ENCODE results near the gene PRKG1.

PRKG1 gene

GRCh38 chr10:52106899-52107298 is 1032.6 kb downstream of the PRKG1 start:
- H3K4me1 ChIP-seq (ENCODE audit: control insufficient read depth, insufficient read depth, low read length) = no peaks in the 10 kb centered on the region
- no peak for DNase-seq (ENCODE audit: low read depth, low spot score)
- no peak overlapping the region for H3K27ac ChIP-seq (ENCODE audit: low read length)
- H3K36me3 ChIP-seq (ENCODE audit: control insufficient read depth, insufficient read depth, low read length) = no peaks in the 10 kb centered on the region
- H3K4me3 ChIP-seq (ENCODE audit: low read length) = no peak overlapping the region
- H3K27me3 ChIP-seq (ENCODE audit: control insufficient read depth, insufficient read depth, low read length) = no peaks in the 10 kb centered on the region
- H3K9me3 ChIP-seq (ENCODE audit: control insufficient read depth, insufficient read depth, low read length) = no peaks in the 10 kb centered on the region

GRCh38 chr10:52108236-52108635 is 1033.9 kb downstream of the PRKG1 start:
- DNase-seq (ENCODE audit: low read depth, low spot score) = no peak
- whole genome bisulfite sequencing (ENCODE audit: insufficient coverage, insufficient read length) = no CpG with 5 or more reads among the region's 1 CpG
- H3K27me3 ChIP-seq (ENCODE audit: control insufficient read depth, insufficient read depth, low read length) = no peaks in the 10 kb centered on the region
- H3K36me3 ChIP-seq (ENCODE audit: control insufficient read depth, insufficient read depth, low read length) = no peaks in the 10 kb centered on the region
- no peak overlapping the region for H3K27ac ChIP-seq (ENCODE audit: low read length)
- H3K4me3 ChIP-seq (ENCODE audit: low read length) = no peak overlapping the region
- no peaks in the 10 kb centered on the region for H3K9me3 ChIP-seq (ENCODE audit: control insufficient read depth, insufficient read depth, low read length)
- no peaks in the 10 kb centered on the region for H3K4me1 ChIP-seq (ENCODE audit: control insufficient read depth, insufficient read depth, low read length)

GRCh38 chr10:52110576-52110975 is 1036.3 kb downstream of the PRKG1 start:
- H3K36me3 ChIP-seq (ENCODE audit: control insufficient read depth, insufficient read depth, low read length) = no peaks in the 10 kb centered on the region
- no peak for DNase-seq (ENCODE audit: low read depth, low spot score)
- no peaks in the 10 kb centered on the region for H3K9me3 ChIP-seq (ENCODE audit: control insufficient read depth, insufficient read depth, low read length)
- H3K27me3 ChIP-seq (ENCODE audit: control insufficient read depth, insufficient read depth, low read length) = no peaks in the 10 kb centered on the region
- WGBS (ENCODE audit: insufficient coverage, insufficient read length) = no CpG with 5 or more reads among the region's 5 CpGs
- H3K27ac ChIP-seq (ENCODE audit: low read length) = no peak overlapping the region
- no peak overlapping the region for H3K4me3 ChIP-seq (ENCODE audit: low read length)
- H3K4me1 ChIP-seq (ENCODE audit: control insufficient read depth, insufficient read depth, low read length) = no peaks in the 10 kb centered on the region

- H3K27ac ChIP-seq (ENCODE audit: low read length) = no peak overlapping the region
- H3K4me3 ChIP-seq (ENCODE audit: low read length) = no peak overlapping the region
- H3K27me3 ChIP-seq (ENCODE audit: control insufficient read depth, insufficient read depth, low read length) = no peaks in the 10 kb centered on the region
- no peaks in the 10 kb centered on the region for H3K36me3 ChIP-seq (ENCODE audit: control insufficient read depth, insufficient read depth, low read length)
- DNase-seq (ENCODE audit: low read depth, low spot score) = no peak
- no peaks in the 10 kb centered on the region for H3K9me3 ChIP-seq (ENCODE audit: control insufficient read depth, insufficient read depth, low read length)
- WGBS (ENCODE audit: insufficient coverage, insufficient read length) = 100% methylated on average over 1 of the region's 3 CpGs
- H3K4me1 ChIP-seq (ENCODE audit: control insufficient read depth, insufficient read depth, low read length) = no peaks in the 10 kb centered on the region
Observed at GRCh38 chr10:52111101-52111891, 1037.0 kb downstream of the PRKG1 start.

- WGBS (ENCODE audit: insufficient coverage, insufficient read length) = no CpG with 5 or more reads among the region's 3 CpGs
- Histone ChIP-seq H3K27ac (ENCODE audit: low read length) (no peak overlapping the region), H3K27me3 (ENCODE audit: control insufficient read depth, insufficient read depth, low read length) (no peaks in the 10 kb centered on the region), H3K4me1 (ENCODE audit: control insufficient read depth, insufficient read depth, low read length) (no peaks in the 10 kb centered on the region), H3K36me3 (ENCODE audit: control insufficient read depth, insufficient read depth, low read length) (no peaks in the 10 kb centered on the region), H3K4me3 (ENCODE audit: low read length) (no peak overlapping the region), H3K9me3 (ENCODE audit: control insufficient read depth, insufficient read depth, low read length) (no peaks in the 10 kb centered on the region)
- no peak for DNase-seq (ENCODE audit: low read depth, low spot score)
Observed at GRCh38 chr10:52115823-52116222, 1041.5 kb downstream of the PRKG1 start.

GRCh38 chr10:52119507-52119906 is 1045.2 kb downstream of the PRKG1 start:
- Histone ChIP-seq H3K4me1 (ENCODE audit: control insufficient read depth, insufficient read depth, low read length) (no peaks in the 10 kb centered on the region), H3K36me3 (ENCODE audit: control insufficient read depth, insufficient read depth, low read length) (no peaks in the 10 kb centered on the region), H3K9me3 (ENCODE audit: control insufficient read depth, insufficient read depth, low read length) (no peaks in the 10 kb centered on the region), H3K27me3 (ENCODE audit: control insufficient read depth, insufficient read depth, low read length) (no peaks in the 10 kb centered on the region), H3K27ac (ENCODE audit: low read length) (no peak overlapping the region), H3K4me3 (ENCODE audit: low read length) (no peak overlapping the region)
- no peak for DNase-seq (ENCODE audit: low read depth, low spot score)

GRCh38 chr10:52121688-52122087 is 1047.4 kb downstream of the PRKG1 start:
- Histone ChIP-seq H3K9me3 (ENCODE audit: control insufficient read depth, insufficient read depth, low read length) (no peaks in the 10 kb centered on the region), H3K4me1 (ENCODE audit: control insufficient read depth, insufficient read depth, low read length) (no peaks in the 10 kb centered on the region), H3K4me3 (ENCODE audit: low read length) (no peak overlapping the region), H3K27me3 (ENCODE audit: control insufficient read depth, insufficient read depth, low read length) (no peaks in the 10 kb centered on the region), H3K36me3 (ENCODE audit: control insufficient read depth, insufficient read depth, low read length) (no peaks in the 10 kb centered on the region), H3K27ac (ENCODE audit: low read length) (no peak overlapping the region)
- no peak for DNase-seq (ENCODE audit: low read depth, low spot score)
- WGBS (ENCODE audit: insufficient coverage, insufficient read length) = 100% methylated on average over 1 of the region's 4 CpGs

GRCh38 chr10:52128056-52128683 is 1053.9 kb downstream of the PRKG1 start:
- Histone ChIP-seq H3K27ac (ENCODE audit: low read length) (no peak overlapping the region), H3K27me3 (ENCODE audit: control insufficient read depth, insufficient read depth, low read length) (no peaks in the 10 kb centered on the region), H3K4me3 (ENCODE audit: low read length) (no peak overlapping the region), H3K4me1 (ENCODE audit: control insufficient read depth, insufficient read depth, low read length) (no peaks in the 10 kb centered on the region), H3K36me3 (ENCODE audit: control insufficient read depth, insufficient read depth, low read length) (no peaks in the 10 kb centered on the region), H3K9me3 (ENCODE audit: control insufficient read depth, insufficient read depth, low read length) (no peaks in the 10 kb centered on the region)
- WGBS (ENCODE audit: insufficient coverage, insufficient read length) = no CpG with 5 or more reads among the region's 8 CpGs
- no peak for DNase-seq (ENCODE audit: low read depth, low spot score)

- H3K27ac ChIP-seq (ENCODE audit: low read length) = no peak overlapping the region
- H3K36me3 ChIP-seq (ENCODE audit: control insufficient read depth, insufficient read depth, low read length) = no peaks in the 10 kb centered on the region
- H3K27me3 ChIP-seq (ENCODE audit: control insufficient read depth, insufficient read depth, low read length) = no peaks in the 10 kb centered on the region
- no peak for DNase-seq (ENCODE audit: low read depth, low spot score)
- WGBS (ENCODE audit: insufficient coverage, insufficient read length) = no CpG with 5 or more reads among the region's 3 CpGs
- H3K4me3 ChIP-seq (ENCODE audit: low read length) = no peak overlapping the region
- H3K4me1 ChIP-seq (ENCODE audit: control insufficient read depth, insufficient read depth, low read length) = no peaks in the 10 kb centered on the region
- no peaks in the 10 kb centered on the region for H3K9me3 ChIP-seq (ENCODE audit: control insufficient read depth, insufficient read depth, low read length)
Observed at GRCh38 chr10:52129410-52130178, 1055.3 kb downstream of the PRKG1 start.

- Histone ChIP-seq H3K4me1 (ENCODE audit: control insufficient read depth, insufficient read depth, low read length) (no peaks in the 10 kb centered on the region), H3K36me3 (ENCODE audit: control insufficient read depth, insufficient read depth, low read length) (no peaks in the 10 kb centered on the region), H3K4me3 (ENCODE audit: low read length) (no peak overlapping the region), H3K27ac (ENCODE audit: low read length) (no peak overlapping the region), H3K27me3 (ENCODE audit: control insufficient read depth, insufficient read depth, low read length) (no peaks in the 10 kb centered on the region), H3K9me3 (ENCODE audit: control insufficient read depth, insufficient read depth, low read length) (no peaks in the 10 kb centered on the region)
- DNase-seq (ENCODE audit: low read depth, low spot score) = no peak
- 98% methylated on average over 2 of the region's 2 CpGs for WGBS (ENCODE audit: insufficient coverage, insufficient read length)
Observed at GRCh38 chr10:52135101-52135500, 1060.8 kb downstream of the PRKG1 start.
